HG02763 (cell line): ENCODE results near the gene SLC8A2.

Experiments
- ATAC-seq: cut with Tn5 transposase; IDR thresholded peaks from one replicate; pipeline ENCODE4 v1.9.1; 2021; ENCODE audit warnings: mild to moderate bottlenecking, moderate library complexity; ENCODE audit not compliant: unreplicated experiment

The SLC8A2 gene

DNA sequence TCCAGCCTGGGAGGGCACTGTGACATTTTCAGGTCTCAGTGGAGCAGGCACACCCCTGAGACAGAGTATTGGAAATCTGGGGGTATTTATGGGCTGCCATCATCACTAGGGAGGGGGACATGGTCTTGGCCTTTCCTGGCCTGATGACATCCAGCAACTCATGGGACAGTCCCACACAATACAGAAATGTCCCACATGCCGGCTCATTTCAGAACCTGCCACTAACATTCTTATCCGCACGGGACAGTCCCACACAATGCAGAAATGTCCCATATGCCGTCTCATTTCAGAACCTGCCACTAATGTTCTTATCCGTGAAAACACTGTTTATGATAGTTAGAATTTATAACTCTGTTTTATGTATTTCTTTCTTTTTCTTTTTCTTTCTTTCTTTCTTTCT is 9.8 kb downstream of the SLC8A2 start:
- no peak for ATAC-seq

DNA sequence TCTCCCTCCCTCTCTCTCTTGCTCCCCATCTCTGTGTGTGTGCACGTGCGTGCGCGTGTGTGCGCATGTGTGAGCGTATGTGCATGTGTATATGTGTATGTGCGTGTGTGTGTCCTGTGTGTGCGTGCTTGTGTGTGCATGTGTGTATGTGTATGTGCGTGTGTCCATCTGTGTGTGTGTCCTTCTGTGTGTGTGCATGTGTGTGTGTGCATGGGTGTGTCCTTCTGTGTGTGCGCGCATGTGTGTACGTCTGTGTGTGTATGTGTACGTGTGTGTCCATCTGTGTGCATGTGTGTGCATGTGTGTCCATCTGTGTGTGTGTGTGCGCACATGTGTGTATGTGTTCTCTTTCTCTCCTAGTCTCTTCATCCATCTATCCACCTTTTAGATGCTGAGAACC is 12.2 kb downstream of the SLC8A2 start:
- ATAC-seq = no peak

DNA sequence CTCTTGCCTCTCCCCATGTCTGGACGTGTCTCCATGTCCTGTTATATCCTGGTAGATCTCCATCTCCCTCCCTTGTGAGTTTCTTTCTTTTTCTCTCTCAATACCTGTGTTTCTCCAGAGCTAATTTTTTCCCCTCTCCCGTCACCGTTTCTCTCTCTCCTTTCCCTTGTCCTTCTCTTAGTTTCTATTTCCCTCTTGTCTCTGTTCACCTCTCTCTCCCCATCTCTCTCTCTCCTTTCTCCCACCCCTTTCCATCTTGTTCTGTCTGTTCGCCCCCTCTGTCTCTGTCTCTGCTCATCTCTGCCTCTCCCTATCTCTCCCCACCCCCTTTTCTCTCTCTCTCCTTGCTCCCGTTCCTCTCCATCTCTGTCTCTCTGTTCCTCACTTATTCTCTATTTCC is 13.0 kb downstream of the SLC8A2 start:
- ATAC-seq = no peak

DNA sequence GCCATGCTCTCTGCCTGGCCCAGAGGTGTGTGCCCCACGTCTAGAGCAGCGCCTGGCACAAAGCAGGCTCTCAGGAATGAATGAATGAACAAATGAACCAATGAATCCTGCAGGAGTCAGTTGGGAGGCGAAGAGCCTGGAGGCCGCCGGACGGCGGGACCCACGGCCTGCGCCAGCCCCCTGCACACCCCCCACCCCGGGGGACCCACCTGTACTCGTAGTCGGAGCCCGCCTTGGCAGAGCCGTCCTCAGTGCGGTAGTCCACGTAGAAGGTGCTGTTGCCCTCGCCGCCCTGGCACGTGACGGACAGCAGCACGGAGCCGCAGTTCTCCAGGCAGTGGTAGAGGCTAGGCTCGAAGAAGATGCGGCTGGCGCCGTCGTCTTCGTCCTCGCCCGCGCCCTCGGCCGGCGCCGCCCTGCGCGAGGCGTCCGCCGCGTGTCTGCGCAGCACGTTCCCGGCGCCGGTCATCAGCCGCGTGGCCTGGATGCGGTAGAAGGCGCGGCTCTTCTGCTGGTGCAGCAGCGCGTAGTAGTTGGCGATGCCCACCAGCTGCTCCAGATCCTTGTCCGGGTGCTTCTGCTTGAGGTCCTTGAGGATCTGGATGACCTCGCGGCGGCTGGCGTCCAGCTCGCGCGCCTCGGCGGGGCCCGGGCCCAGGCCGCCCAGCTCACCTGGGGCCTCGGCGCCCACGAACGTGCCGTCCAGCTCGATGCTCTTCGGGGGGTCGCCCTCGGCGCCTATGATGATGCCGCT is 14.8 kb downstream of the SLC8A2 start:
- ATAC-seq = no peak

DNA sequence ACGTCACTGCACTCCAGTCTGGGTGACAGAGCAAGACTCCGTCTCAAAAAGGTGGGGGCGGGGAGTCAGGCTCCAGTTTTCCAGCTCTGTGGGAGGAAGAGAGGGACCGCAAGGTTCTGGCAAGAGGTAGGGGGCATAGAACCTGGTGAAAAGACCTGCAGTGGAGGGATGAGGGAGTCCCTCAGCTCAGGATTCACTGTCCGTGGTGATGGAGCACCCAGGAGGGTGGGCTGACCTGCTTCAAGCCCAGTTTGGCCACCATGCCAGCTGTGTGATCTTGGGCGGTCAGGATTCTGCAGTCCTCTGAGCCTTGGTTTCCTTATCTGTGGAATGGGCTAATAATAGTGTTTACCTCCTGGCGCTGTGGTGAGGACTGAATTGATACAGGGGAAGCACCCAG is 21.2 kb downstream of the SLC8A2 start:
- ATAC-seq = no peak

DNA sequence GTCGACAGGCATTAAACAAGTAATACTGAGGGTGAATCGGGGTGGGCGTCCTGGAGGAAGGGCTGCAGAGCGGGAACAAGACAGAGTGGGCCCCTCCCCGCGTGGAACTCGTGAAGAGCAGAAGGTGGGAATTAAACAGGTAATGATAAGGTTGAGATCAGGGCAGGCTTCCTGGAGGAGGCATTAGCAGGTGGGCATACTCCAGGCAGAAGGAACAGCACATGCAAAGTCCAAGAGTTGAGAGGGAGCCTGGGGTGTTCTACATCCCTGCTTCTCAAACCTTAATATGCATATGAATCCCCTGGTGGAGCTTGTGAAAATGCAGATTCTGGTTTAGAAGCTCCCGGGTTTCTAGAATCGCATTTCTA is 23.3 kb downstream of the SLC8A2 start:
- ATAC-seq = no peak

DNA sequence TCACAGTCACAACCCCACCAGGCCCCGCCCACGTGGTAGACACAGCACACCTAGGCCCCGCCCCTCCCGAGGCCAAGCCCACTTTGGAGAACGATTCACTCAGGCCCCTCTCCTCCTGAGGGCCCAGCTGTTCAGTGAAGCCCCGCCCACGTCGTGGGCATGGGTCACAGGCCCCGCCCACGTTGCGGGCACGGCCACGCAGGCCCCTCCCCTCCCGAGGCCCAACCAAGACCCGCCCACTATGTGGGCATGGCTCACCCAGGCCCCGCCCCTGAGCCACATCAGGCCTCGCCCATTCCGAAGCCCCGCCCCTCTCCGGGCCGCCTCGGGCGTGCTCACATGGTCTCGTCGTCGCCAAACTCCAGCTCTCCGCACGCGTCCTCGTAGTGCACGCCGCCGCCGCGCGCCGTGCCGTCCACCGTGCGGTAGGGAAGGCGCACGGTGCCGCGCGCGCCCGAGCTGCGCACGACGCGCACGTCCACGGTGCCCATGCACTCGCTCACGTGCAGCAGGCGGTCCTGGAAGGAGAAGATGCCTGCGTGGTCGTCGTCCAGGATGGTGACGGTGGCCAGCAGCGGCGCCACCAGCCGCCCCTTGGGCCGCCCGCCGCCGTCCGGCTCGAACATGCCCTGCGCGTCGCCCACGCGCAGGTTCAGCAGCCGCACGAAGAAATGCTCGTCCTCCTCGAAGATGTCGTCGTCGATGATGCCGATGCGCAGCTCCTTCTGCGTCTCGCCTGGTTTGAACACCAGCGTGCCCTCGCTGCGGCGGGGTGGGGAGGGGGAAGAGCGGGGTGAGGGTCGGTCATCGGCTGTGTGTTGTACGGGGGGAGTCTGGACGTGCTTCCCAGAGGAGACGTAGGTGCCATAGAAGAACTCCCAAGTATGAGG is 24.0 kb downstream of the SLC8A2 start:
- no peak for ATAC-seq

DNA sequence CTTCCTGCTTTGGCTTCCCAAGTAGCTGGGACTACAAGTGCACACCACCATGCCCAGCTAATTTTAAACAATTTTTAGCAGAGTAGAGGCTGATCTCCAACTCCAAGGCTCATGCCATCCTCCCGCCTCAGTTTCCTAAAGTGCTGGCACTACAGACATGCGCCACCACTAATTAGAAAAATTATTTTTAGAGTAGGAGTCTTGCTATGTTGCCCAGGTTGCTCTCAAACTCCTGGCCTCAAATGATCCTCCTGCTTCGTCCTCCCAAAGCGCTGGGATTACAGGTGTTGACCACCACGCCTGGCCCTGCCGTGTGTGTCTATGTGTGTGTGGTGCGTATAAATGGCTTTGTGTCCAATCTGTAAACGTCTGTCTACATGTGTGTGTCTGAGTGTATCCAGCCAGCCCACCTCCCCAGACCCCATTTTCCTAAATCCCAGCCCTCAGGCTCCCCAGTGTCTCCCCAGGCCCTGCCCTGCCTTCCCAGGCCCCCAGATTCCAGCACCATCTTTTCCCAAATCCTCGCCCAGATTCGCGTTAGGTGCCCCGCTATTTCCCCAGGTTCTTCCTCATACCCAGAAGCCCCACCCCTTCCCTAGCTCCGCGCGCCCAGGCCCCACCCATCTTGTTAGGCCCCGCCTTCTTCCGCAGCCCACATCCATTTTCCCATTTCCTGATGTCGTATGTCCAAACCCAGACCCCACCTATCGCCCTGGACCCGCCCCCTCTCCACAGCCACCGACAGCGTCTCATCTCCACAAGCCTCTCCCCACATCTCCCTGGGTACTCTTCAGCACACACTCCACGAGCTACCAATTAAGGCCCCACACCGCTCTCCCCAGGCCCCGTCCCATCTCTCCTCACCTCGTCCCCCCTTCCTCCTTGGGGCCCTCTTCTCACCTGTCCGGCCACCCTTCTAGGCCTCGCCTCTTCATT is 24.9 kb downstream of the SLC8A2 start:
- ATAC-seq = no peak

DNA sequence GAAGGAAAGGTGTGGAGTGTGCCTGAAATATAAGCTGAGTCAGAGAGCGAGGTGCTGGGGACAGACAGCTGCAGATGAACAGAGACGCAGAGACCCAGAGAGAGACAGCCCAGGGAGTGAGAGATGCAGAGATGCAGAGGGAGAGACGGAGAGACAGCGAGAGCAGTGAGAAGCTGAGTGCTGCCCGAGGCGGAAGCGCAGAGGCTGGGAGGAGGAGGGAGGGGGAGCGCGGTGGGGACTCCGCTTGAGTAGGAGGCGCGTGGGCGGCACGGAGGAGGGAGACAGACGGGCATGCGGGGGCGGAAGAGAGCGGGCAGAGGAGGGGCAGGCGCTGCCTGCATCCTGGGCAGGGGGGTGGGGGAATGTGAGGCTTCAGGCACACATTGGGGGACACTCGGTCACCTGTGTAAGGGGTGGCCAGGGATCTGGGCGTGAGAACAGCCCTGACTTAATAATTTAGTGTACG is 25.7 kb downstream of the SLC8A2 start:
- no peak for ATAC-seq

DNA sequence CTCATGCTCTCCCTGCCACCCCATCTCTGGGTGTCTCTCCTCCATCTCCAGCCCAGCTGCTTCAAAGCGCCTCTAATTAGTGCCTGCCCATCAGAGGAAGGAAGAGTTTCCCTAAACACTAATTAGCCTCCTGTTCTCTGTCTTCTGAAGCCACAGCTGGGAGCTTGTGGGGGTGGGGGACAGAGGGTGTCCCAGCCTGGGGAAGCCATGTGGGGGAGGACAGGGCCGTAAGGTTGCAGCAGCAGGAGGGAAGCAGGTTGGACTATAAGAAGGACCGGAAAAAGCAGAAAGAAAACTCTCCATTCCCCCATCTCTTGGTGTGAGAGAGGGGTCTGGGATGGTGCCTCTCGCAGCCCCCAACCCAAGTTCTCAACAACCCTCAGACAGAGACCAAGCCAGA is 26.2 kb downstream of the SLC8A2 start:
- ATAC-seq = no peak

DNA sequence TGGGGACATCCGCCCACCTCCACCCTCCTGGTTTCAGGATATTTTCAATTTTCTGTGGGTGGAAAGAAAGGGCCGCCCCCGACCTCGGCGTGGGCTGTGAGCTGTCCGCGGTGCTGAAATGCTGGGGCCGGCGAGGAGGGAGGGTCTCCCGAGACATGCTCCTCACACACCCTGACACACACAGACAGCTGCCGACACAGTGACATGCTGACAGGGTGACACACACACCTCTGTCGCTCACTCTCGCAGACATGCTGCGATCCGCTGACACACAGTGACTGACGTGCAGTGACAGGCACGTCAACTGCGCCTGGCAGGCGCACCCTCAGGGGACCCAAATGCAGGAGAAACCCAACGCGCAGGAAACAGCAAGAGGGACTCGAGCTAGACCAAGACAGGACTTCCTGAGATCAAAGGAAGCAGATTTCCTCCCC is 27.3 kb downstream of the SLC8A2 start:
- no peak for ATAC-seq

DNA sequence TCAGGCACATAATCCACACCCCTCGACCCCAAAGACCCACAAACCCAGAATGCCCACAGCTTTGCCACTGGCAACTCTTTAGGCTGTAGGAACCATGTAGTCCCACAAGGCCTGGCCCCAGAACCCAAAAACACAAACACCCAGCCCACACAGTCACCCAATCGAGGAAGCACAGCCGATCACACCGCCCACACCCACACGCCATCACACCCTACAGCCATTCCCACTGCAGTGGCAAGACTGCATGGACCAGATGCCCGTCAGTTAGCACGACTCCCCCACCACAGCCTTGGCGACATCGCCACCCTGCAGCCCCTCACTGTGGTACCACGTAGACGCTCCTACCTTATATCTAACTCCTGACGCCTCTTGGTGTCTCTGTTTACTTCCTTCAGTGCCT is 28.4 kb downstream of the SLC8A2 start:
- ATAC-seq = no peak

DNA sequence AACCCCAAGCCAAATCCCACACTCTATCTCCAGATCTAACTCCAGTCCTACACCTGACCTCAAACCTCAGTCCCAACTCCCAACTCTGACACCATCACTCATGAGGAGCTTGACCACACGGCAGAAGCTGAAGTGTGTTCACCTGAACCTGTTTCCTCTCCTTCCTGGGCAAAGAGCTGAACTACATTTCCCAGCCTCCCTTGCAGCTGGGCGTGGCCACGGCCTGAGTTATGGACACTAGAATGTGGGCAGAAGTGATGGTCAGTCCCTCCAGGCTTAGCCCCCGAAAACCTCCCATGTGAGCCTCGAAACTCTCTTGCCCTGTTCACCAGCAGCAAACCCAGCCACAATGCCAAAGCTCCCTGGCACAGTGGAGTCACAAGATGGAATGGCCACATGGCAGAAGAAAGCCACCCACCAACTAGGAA is 32.9 kb downstream of the SLC8A2 start:
- no peak for ATAC-seq

DNA sequence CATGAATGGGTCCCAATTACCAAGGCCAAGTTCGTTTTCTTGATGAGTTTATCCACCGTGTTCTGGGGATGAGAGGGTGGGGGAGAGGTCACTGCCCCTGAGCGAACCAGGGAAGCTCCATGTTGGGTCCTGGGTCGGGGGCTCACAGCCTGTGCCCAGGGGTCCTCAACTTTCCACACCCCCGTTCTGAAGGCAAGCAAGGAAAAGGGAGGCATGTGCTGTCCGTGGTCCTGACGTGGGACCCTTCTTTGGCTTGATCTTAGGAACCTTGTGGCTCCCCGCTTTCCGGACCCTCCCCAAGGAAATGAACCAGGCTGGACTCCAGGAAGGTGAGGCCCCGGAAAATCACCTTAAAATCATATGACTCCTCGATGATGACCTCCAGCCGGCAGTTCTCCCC is 34.2 kb downstream of the SLC8A2 start:
- ATAC-seq = no peak

DNA sequence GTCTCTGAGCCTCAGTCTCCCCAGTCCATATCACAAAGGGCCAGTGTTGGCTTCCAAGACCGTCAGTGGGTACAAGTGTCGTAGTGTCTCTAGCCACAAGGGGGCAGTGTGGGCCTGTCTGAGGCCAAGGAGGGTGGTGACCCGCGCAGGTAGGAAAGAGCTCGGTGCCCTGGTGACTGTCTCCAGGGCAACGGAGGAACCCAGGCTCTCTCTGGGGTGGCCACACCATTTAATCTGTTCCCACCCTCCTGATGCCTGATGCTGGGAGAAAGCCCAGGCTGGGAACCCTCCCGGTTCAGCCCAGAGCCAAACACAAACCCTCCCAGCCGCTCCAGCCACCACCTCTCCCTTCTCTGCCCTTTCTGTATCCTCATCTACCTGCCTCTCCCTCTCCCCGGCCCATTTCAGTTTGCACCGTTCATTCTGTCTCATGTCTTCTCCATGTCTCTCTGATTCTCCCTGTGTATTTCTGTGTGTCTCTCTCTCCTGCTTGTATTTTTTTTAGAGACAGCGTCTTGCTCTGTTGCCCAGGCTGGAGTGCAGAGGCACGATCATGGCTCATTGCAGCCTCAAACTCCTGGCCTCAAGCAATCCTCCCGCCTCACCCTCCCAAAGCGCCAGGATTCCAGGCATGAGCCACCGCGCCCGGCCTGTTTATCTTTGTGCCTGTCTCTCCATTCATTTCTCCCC is 34.8 kb downstream of the SLC8A2 start:
- no peak for ATAC-seq

DNA sequence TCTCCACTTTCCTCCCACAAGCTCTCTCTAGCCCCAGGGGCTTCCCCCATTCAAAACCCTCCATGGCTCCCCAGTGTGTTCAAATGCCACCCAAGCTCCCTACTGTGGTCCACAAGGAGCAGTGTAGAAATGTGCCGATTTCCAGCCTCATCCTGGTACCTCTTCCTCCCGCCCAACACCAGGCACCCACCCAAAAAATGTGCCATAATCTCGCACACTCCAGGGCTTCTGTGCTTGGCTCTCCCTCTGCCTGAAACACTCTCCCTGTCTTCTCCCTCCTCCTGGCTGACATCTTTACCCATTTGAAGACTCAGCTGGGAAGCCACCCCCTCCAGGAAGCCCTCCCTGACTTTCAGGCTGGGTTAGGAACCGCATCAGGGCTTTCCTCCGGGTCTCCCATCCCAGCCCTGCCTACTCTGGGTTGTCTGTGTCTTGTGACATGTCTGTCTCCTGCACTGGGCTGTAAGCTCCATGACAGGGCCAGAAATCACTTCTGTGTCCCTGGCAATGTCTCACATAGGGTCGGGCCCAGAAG is 35.7 kb downstream of the SLC8A2 start:
- no peak for ATAC-seq

DNA sequence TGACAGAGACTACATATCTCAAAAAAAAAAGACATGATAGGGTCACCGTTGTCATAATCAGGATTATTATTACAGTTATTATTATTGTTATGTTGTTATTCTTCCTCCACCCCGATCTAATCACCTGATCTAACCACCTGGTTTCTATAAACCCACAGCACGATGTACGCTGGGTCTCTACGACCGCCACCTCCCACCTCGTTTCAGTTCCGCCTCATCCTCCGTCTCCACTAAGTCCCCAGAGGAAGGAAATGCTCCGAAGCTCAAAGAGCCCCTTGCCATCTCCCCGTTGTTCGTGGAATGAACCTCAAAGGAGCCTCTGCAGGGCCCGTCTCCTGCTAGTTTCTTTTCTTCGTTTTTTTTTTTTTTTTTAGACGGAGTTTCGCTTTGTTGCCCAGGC is 36.5 kb downstream of the SLC8A2 start:
- no peak for ATAC-seq

DNA sequence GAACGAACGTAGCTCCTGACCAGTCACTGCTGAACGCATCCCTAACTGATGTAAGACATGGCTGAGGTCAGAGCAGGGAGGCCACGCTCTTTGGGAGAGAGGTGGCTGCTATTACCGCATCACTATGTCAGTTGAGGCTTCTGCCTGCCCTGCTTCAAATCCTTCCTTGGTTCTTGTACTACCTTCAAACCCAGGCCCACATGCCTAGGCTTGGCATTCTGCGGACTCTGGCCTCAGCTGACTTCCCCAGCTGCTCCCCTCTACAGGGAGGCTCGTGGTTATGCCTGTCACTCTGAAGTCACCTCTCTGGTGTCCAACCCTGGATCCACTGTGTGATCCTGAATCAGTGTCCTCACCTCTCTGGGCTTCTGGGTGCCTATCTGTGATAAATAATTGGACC is 37.6 kb downstream of the SLC8A2 start:
- ATAC-seq = no peak

DNA sequence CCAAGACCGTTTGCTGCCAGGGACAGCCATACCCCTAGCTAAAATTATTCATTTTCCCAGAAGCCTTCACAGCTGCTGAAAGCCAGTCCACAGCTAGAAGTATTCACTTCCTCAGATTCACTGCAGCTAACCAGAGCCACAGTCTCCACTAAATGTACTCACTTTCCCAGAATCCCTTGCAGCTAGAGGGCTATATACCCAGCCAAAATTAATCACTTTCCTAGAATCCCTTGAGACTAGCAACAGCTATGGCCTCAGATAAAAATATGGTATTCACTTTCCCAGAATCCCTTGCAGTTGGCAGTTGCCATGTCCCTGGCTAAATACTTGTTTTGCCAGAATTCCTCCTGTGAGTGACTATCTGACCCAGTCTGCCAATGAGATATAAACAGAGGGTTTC is 38.6 kb downstream of the SLC8A2 start:
- ATAC-seq = no peak

DNA sequence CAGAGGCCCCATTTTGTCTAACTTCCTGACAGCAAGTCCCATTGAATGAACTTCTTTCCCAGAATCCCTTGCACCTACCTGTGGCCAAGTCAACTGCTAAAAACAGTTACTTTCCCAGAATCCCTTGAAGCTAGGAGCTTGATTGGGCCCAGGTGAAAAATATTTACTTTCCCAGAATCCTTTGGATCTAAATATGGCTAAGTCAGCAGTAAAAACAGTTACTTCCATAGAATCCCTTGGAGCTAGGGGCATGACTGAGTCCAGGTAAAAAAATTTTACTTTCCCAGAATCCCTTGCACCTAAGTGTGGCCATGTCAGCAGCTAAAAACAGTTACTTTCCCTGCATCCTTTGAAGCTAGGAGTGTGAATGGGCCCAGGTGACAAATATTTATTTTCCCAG is 39.2 kb downstream of the SLC8A2 start:
- no peak for ATAC-seq
